GM12878 (cell line): ENCODE measurements around the gene RALGAPA2. TPM values are rescaled to one million over a fixed set of nuclear protein-coding genes. Genes with fewer than 3 reads are reported as not detected.

Experiments used
- ATAC-seq: fragments of 200-7000 bp; cut with Tn5 transposase; 3 replicates; pipeline ENCODE4 v1.9.1; 2020; ENCODE audit warnings: mild to moderate bottlenecking, moderate library complexity
- BruUV-seq: library from RNA; stranded (reverse); fragments of 400-500 nt; replicated peaks from 2 replicates; lab custom pipeline; 2021; lab: Mats Ljungman, UMichigan
- CTCF ChIA-PET: fragments of 300-600 bp; sonication (Branson Sonifier 250); formaldehyde crosslinking; extraction: SDS; loops from one replicate; lab custom pipeline; 2021; ENCODE audit warnings: inconsistent platforms; lab: Yijun Ruan, JAX
- POLR2A ChIA-PET: fragments of 350-600 bp; formaldehyde crosslinking; extraction: SDS; loops from one replicate; lab custom pipeline; 2021; ENCODE audit warnings: inconsistent platforms; lab: Charles Lee
- RAD21 ChIA-PET: fragments of 300-600 bp; sonication (Branson Sonifier 250); formaldehyde crosslinking; loops from one replicate; lab custom pipeline; 2023; ENCODE audit warnings: antibody characterized with exemption; ENCODE audit not compliant: unreplicated experiment; lab: Charles Lee
- SMC1A ChIA-PET: fragments of 300-600 bp; sonication (Branson Sonifier 250); formaldehyde crosslinking; loops from one replicate; lab custom pipeline; 2023; ENCODE audit not compliant: unreplicated experiment, uncharacterized antibody; lab: Charles Lee
- DNase-seq: peaks from one replicate; pipeline ENCODE4 v3.0.0-alpha.2; 2011; ENCODE audit warnings: low read depth, low spot score
- FAIRE-seq: peaks from 3 replicates; lab custom pipeline; 2011; peaks lifted over from hg19 to GRCh38; lab: Jason Lieb, UNC
- H2AFZ ChIP-seq: 2 replicates; pipeline ENCODE4 v1.6.0; 2011; ENCODE audit warnings: low read depth, low read length, control low read depth; ENCODE audit not compliant: control insufficient read depth
- H3K27ac ChIP-seq: 2 replicates; pipeline ENCODE4 v1.5.1; 2011; ENCODE audit warnings: control low read depth; ENCODE audit not compliant: control insufficient read depth, insufficient read depth
- H3K27me3 ChIP-seq, 2 experiments: replicated peaks in 1 of 2; 2 replicates each; pipeline versions ENCODE4 v1.6.0 to v1.6.1; 2011; ENCODE audit warnings: low read length in 1 of 2; ENCODE audit not compliant: control insufficient read depth in 2 of 2, insufficient read depth in 2 of 2
- H3K36me3 ChIP-seq, 2 experiments: 2 replicates each; pipeline ENCODE4 v1.5.1; 2011; ENCODE audit warnings: low read length in 1 of 2; ENCODE audit not compliant: control insufficient read depth in 2 of 2, insufficient read depth in 2 of 2
- H3K4me1 ChIP-seq: 2 replicates; pipeline ENCODE4 v1.6.1; 2011; ENCODE audit warnings: mild to moderate bottlenecking, low read length, moderate library complexity, mixed read lengths; ENCODE audit not compliant: control insufficient read depth, insufficient read depth
- H3K4me2 ChIP-seq: 2 replicates; pipeline ENCODE4 v1.6.0; 2011; ENCODE audit warnings: control low read depth; ENCODE audit not compliant: control insufficient read depth, insufficient read depth
- H3K4me3 ChIP-seq: fragments of 200-600 bp; sonication (generic); 2 replicates; pipeline ENCODE4 v1.5.1; 2016
- H3K79me2 ChIP-seq: 2 replicates; pipeline ENCODE4 v1.6.0; 2011; ENCODE audit warnings: low read length; ENCODE audit not compliant: control insufficient read depth, insufficient read depth
- H3K9ac ChIP-seq: 2 replicates; pipeline ENCODE4 v1.8.0; 2011; ENCODE audit warnings: low read length, control low read depth, mixed read lengths; ENCODE audit not compliant: control insufficient read depth, insufficient read depth
- H3K9me3 ChIP-seq: replicated peaks from 3 replicates; pipeline ENCODE4 v1.5.1; 2011; ENCODE audit warnings: mild to moderate bottlenecking, low read length; ENCODE audit not compliant: control insufficient read depth, insufficient read depth
- H4K20me1 ChIP-seq: 2 replicates; pipeline ENCODE4 v1.6.0; 2011; ENCODE audit not compliant: control insufficient read depth, insufficient read depth
- E4F1 ChIP-seq: fragments of 450-650 bp; IDR thresholded peaks from 2 replicates; pipeline ENCODE4 v1.6.1; 2018; ENCODE audit warnings: borderline replicate concordance, mild to moderate bottlenecking; ENCODE audit not compliant: partially characterized antibody
- EED ChIP-seq: sonication (generic); IDR thresholded peaks from 2 replicates; pipeline ENCODE4 v1.6.1; 2016; ENCODE audit warnings: antibody characterized with exemption, low read depth
- NFIC ChIP-seq: IDR thresholded peaks from 2 replicates; pipeline ENCODE4 v1.6.1; 2012; ENCODE audit warnings: low read depth, mild to moderate bottlenecking, inconsistent platforms, low read length, moderate library complexity
- RAD51 ChIP-seq: fragments of 450-650 bp; IDR thresholded peaks from 2 replicates; pipeline ENCODE4 v1.6.1; 2016; ENCODE audit warnings: moderate library complexity, mild to moderate bottlenecking, inconsistent platforms
- SIX5 ChIP-seq: IDR thresholded peaks from 2 replicates; pipeline ENCODE4 v1.6.1; 2011; ENCODE audit warnings: mild to moderate bottlenecking, low read depth, low read length, moderate library complexity; ENCODE audit not compliant: severe bottlenecking
- SKIL ChIP-seq: fragments of 450-650 bp; IDR thresholded peaks from 2 replicates; pipeline ENCODE4 v1.6.1; 2017; ENCODE audit warnings: mild to moderate bottlenecking, low read depth, inconsistent platforms; ENCODE audit not compliant: poor library complexity, severe bottlenecking
- SMARCA5 ChIP-seq: fragments of 450-650 bp; IDR thresholded peaks from 2 replicates; pipeline ENCODE4 v1.6.1; 2017; ENCODE audit warnings: mild to moderate bottlenecking
- ZNF207 ChIP-seq: fragments of 450-650 bp; IDR thresholded peaks from 2 replicates; pipeline ENCODE4 v1.6.1; 2014; ENCODE audit warnings: antibody characterized with exemption, mild to moderate bottlenecking, borderline replicate concordance
- WGBS: methylation state at CpG from one replicate; pipeline ENCODE4 v1.1.6; 2016; ENCODE audit warnings: low lambda C conversion rate; ENCODE audit not compliant: insufficient replicate concordance, insufficient coverage; ENCODE audit errors: missing lambda C conversion rate; 5-methylcytosine and 5-hydroxymethylcytosine counted together
- in situ Hi-C: fragments of 300-500 bp; cut with MboI; formaldehyde crosslinking; loops from 9 replicates; pipeline ENCODE4 v1.14.3; 2018; ENCODE audit warnings: mixed read lengths
- intact Hi-C: fragments of 100-400 bp; cut with micrococcal nuclease; formaldehyde crosslinking; loops from one replicate; pipeline ENCODE4 v1.14.2; 2022; ENCODE audit not compliant: unreplicated experiment
- polyA plus RNA-seq, 11 experiments: library from polyadenylated mRNA; depleted of rRNA in 4 of 11; unstranded in 6 of 11; stranded (reverse) in 5 of 11; fragments of >200 nt; fragmentation: Nextera tagmentation in 4 of 11; fragmentation: Illumina TruSeq in 1 of 11; extraction: Ambion mirVana in 4 of 11; extraction: Trizol in 1 of 11; gene quantifications; 1 replicate in 1 of 11; 2 replicates in 10 of 11; pipeline versions ENCODE4 v1.2.1 to v1.2.3, GENCODE V29; 2011 to 2016; ENCODE audit warnings: inconsistent platforms in 2 of 11, missing spikeins in 2 of 11, low read depth in 1 of 11
- total RNA-seq, 4 experiments: library from RNA; depleted of rRNA in 3 of 4; stranded (reverse); fragments of >200 nt in 3 of 4; fragmentation: Illumina TruSeq in 1 of 4; extraction: Trizol in 1 of 4; gene quantifications; 2 replicates each; pipeline versions ENCODE4 v1.2.1 to v1.2.3, GENCODE V29; 2013 to 2021

Gene RALGAPA2
- total and polyA plus RNA-seq, 10 of the 15 experiments (the other 5 are each of a cell fraction or from before 2014, with no cell fraction given), result 2.9 to 29.4 (median 19.6) TPM

GRCh38 chr20:20521736-20522135 lies 190.7 kb downstream of the RALGAPA2 start:
- Histone ChIP-seq H3K9me3 (no peaks in the 10 kb centered on the region), H3K36me3 (peaks cover 0 to 6% of the 10 kb centered on the region in 2 experiments; a peak in 2 of 4 replicates), H4K20me1 (no peaks in the 10 kb centered on the region), H3K9ac (no peak overlapping the region), H3K27ac (no peak overlapping the region), H3K4me1 (no peaks in the 10 kb centered on the region), H3K4me3 (no peak overlapping the region), H3K4me2 (no peak overlapping the region), H2AFZ (no peak overlapping the region), H3K27me3 (no peaks in the 10 kb centered on the region), H3K79me2 (no peaks in the 10 kb centered on the region)
- POLR2A ChIA-PET, result no interaction called here
- RAD21 ChIA-PET, result no interaction called here
- in situ Hi-C loops, result no loop called here
- no peak for TF ChIP-seq NFIC
- TF ChIP-seq EED, result no peak
- TF ChIP-seq RAD51, result no peak
- TF ChIP-seq SKIL, result no peak
- no peak for TF ChIP-seq SMARCA5
- no peak for TF ChIP-seq E4F1
- TF ChIP-seq ZNF207, result no peak
- no peak for TF ChIP-seq SIX5
- no peak for DNase-seq
- 94% methylated on average over 1 of the region's 1 CpG for WGBS
- no TSS peak for BruUV-seq
- CTCF ChIA-PET, result no interaction called here
- intact Hi-C loops, result no loop called here
- SMC1A ChIA-PET, result interaction anchor here (1.0 kb wide), 1 partner anchor 65 kb away, joined by 3 read pairs; no protein-coding TSS in a partner anchor
- FAIRE-seq, result peak; percentile 49
- ATAC-seq, result no peak
